Calu3 (cell line): Measurements from ENCODE around the gene ELAVL3. TPM values are rescaled to one million over a fixed set of nuclear protein-coding genes. Genes with fewer than 3 reads are reported as not detected.

Experiments used
- BruUV-seq: library from RNA; stranded (reverse); fragments of 400-500 nt; replicated peaks from 2 replicates; lab custom pipeline; 2021; lab: Mats Ljungman, UMichigan
- CTCF ChIA-PET: fragments of 300-600 bp; sonication (Branson Sonifier 250); formaldehyde crosslinking; loops from one replicate; lab custom pipeline; 2022; ENCODE audit warnings: antibody characterized with exemption; lab: Charles Lee
- DNase-seq: peaks from one replicate; pipeline ENCODE4 v3.0.0; 2022
- H3K27ac Mint-ChIP-seq: one replicate; pipeline ENCODE4 v1.8.0; 2022; ENCODE audit warnings: mixed read lengths; ENCODE audit not compliant: unreplicated experiment
- H3K27me3 Mint-ChIP-seq: one replicate; pipeline ENCODE4 v1.8.0; 2022; ENCODE audit warnings: mixed read lengths; ENCODE audit not compliant: unreplicated experiment
- H3K36me3 Mint-ChIP-seq: one replicate; pipeline ENCODE4 v1.8.0; 2022; ENCODE audit warnings: mild to moderate bottlenecking, moderate library complexity, mixed read lengths; ENCODE audit not compliant: insufficient read depth, unreplicated experiment
- H3K4me1 Mint-ChIP-seq: one replicate; pipeline ENCODE4 v1.8.0; 2022; ENCODE audit warnings: mild to moderate bottlenecking, low read depth, mixed read lengths; ENCODE audit not compliant: unreplicated experiment
- H3K4me3 Mint-ChIP-seq: one replicate; pipeline ENCODE4 v1.8.0; 2022; ENCODE audit warnings: mild to moderate bottlenecking, low read depth, moderate library complexity, mixed read lengths; ENCODE audit not compliant: unreplicated experiment
- H3K9me3 Mint-ChIP-seq: one replicate; pipeline ENCODE4 v1.8.0; 2022; ENCODE audit warnings: low read depth, mixed read lengths; ENCODE audit not compliant: unreplicated experiment
- intact Hi-C: fragments of 100-400 bp; cut with micrococcal nuclease; formaldehyde crosslinking; loops from one replicate; pipeline ENCODE4 v1.10.0; 2022; ENCODE audit not compliant: unreplicated experiment
- microRNA-seq: library from miRNA; unstranded; fragments of <30 nt; microRNA quantifications from one replicate; pipeline ENCODE4 v1.2.0, GENCODE V29; 2022
- total RNA-seq: library from RNA; stranded (reverse); gene quantifications from 2 replicates; pipeline ENCODE4 v1.2.3, GENCODE V29; 2022
- TF ChIP-seq, protein P1 (sequence below): fragments of 200-600 bp; IDR thresholded peaks from one replicate; pipeline ENCODE4 v1.8.0; 2022; ENCODE audit warnings: antibody characterized with exemption; ENCODE audit not compliant: unreplicated experiment

Gene ELAVL3
- total RNA-seq, 1 experiment from 2014 or later, result not detected

DNA sequence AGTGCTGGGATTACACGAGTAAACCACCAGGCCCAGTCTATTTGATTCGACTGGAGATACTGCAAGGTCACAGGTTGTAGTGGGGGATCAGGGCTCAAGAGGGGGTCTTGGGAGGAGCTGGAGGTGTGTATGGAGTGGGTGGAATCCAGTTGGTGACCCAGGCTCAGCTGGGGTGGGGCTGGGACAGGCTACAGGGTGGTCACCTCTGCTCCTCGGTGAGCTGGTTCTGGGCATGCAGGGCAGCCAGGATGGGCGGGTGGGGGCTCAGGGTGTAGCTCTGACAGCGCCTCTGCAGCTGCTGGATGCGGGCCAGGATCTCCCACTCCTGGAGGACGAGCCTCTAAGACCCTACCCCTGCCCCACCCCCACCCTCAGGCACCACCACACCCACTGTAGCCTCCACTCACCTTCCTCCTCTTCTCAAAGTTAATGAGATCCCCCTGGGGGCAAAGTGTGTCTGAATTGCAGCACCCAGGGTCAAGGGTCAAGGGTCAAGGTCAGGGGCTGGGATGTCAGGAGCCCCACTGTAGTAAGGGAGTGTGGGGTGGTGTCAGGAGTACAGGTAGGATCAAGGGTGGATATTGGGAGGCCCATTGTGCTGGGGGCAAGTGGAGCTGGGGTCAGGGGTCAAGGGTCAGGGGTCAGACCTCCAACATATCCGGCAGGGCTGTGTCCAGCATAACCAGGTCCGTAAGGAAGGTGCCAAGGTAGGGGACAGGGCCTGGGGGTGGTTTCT, 78.9 kb downstream of the ELAVL3 start:
- Mint-ChIP-seq H3K9me3 (no peaks in the 10 kb centered on the region), H3K4me3 (no peak overlapping the region), H3K36me3 (peaks cover 40% of the 10 kb centered on the region), H3K27me3 (no peaks in the 10 kb centered on the region), H3K4me1 (no peaks in the 10 kb centered on the region), H3K27ac (no peak overlapping the region)
- TF ChIP-seq, protein P1, sequence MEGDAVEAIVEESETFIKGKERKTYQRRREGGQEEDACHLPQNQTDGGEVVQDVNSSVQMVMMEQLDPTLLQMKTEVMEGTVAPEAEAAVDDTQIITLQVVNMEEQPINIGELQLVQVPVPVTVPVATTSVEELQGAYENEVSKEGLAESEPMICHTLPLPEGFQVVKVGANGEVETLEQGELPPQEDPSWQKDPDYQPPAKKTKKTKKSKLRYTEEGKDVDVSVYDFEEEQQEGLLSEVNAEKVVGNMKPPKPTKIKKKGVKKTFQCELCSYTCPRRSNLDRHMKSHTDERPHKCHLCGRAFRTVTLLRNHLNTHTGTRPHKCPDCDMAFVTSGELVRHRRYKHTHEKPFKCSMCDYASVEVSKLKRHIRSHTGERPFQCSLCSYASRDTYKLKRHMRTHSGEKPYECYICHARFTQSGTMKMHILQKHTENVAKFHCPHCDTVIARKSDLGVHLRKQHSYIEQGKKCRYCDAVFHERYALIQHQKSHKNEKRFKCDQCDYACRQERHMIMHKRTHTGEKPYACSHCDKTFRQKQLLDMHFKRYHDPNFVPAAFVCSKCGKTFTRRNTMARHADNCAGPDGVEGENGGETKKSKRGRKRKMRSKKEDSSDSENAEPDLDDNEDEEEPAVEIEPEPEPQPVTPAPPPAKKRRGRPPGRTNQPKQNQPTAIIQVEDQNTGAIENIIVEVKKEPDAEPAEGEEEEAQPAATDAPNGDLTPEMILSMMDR, result no peak
- BruUV-seq, result no TSS peak
- intact Hi-C loops, result no loop called here
- CTCF ChIA-PET, result interaction anchor here (0.5 to 0.7 kb wide), 2 partner anchors 50 to 108 kb away, joined by 5 to 16 read pairs; no protein-coding TSS in a partner anchor
- no peak for DNase-seq

Small RNAs within 50 kb of the gene (microRNA-seq; reads per million reads assigned to microRNA genes)
- gene MIR7974, result 1.1 reads per million

Other genes starting within 250 kb of the ELAVL3 start
- gene ANGPTL8, start 241.4 kb downstream of the ELAVL3 start, total RNA-seq, result not detected in 2 replicates
- 54.8 and 63.6 TPM in 2 replicates for gene DOCK6, start 218.5 kb downstream of the ELAVL3 start, total RNA-seq
- gene TSPAN16, start 184.9 kb downstream of the ELAVL3 start, total RNA-seq, result not detected in 2 replicates
- gene RAB3D, start 141.4 kb downstream of the ELAVL3 start, total RNA-seq, result 7.1 and 10.0 TPM in 2 replicates
- gene TMEM205, start 134.8 kb downstream of the ELAVL3 start, total RNA-seq, result 82.0 and 94.4 TPM in 2 replicates
- 11.8 and 13.2 TPM in 2 replicates for gene CCDC159, start 134.5 kb downstream of the ELAVL3 start, total RNA-seq
- 7.8 and 8.2 TPM in 2 replicates for gene PLPPR2, start 125.6 kb downstream of the ELAVL3 start, total RNA-seq
- 1.7 and 2.0 TPM in 2 replicates for gene SWSAP1, start 106.4 kb downstream of the ELAVL3 start, total RNA-seq
- 5.9 and 6.1 TPM in 2 replicates for gene EPOR, start 96.7 kb downstream of the ELAVL3 start, total RNA-seq
- gene RGL3, start 61.7 kb downstream of the ELAVL3 start, total RNA-seq, result 83.1 and 84.1 TPM in 2 replicates
- not detected in 2 replicates for gene ODAD3, start 45.9 kb downstream of the ELAVL3 start, total RNA-seq
- 298 and 318 TPM in 2 replicates for gene PRKCSH, start 45.4 kb downstream of the ELAVL3 start, total RNA-seq
- gene ZNF653, start 24.8 kb upstream of the ELAVL3 start, total RNA-seq, result 8.8 and 9.5 TPM in 2 replicates
- gene ECSIT, start 48.1 kb upstream of the ELAVL3 start, total RNA-seq, result 19.3 and 22.1 TPM in 2 replicates
- not detected in 2 replicates for gene CNN1, start 57.8 kb upstream of the ELAVL3 start, total RNA-seq
- gene ELOF1, start 78.2 kb upstream of the ELAVL3 start, total RNA-seq, result 36.5 and 38.3 TPM in 2 replicates
- gene ACP5, start 96.6 kb upstream of the ELAVL3 start, total RNA-seq, result 0.94 and 2.2 TPM in 2 replicates
- 12.0 and 13.3 TPM in 2 replicates for gene ZNF627, start 116.4 kb upstream of the ELAVL3 start, total RNA-seq